CD4-positive, alpha-beta T cell treated with Interleukin-21 for 1 hour (primary cell): ENCODE data around the gene AARS2.
"Not testable (repeated sequence)": the region's sequence is repeated elsewhere in the genome, so short reads cannot be mapped to it uniquely, and the experiment has no call there.

ENCODE experiments used
- DNase-seq: peaks from one replicate; pipeline ENCODE4 v3.0.0-alpha.2; 2020

AARS2 gene

GRCh38 chr6:44312901-44313788 lies at the start of gene AARS2:
TSS of gene AARS2 (minus strand) at chr6:44313347. CDS start at chr6:44313323, 24 bp downstream.
- DNase-seq, result peak; percentile 93

- DNase-seq, result no peak
Observed at GRCh38 chr6:44361947-44362346, 48.8 kb upstream of the AARS2 start.

GRCh38 chr6:44359973-44360372 lies 46.8 kb upstream of the AARS2 start:
- DNase-seq, result no peak

GRCh38 chr6:44356487-44356886 lies 43.3 kb upstream of the AARS2 start:
- no peak for DNase-seq

GRCh38 chr6:44355640-44356039 lies 42.5 kb upstream of the AARS2 start:
- no peak for DNase-seq

GRCh38 chr6:44353336-44353735 lies 40.2 kb upstream of the AARS2 start:
- no peak for DNase-seq

GRCh38 chr6:44352259-44352658 lies 39.1 kb upstream of the AARS2 start:
- no peak for DNase-seq

- not testable (repeated sequence) for DNase-seq
Observed at GRCh38 chr6:44350650-44350994, 37.5 kb upstream of the AARS2 start.

- no peak for DNase-seq
Observed at GRCh38 chr6:44349904-44350649, 36.9 kb upstream of the AARS2 start.

GRCh38 chr6:44346818-44347217 lies 33.7 kb upstream of the AARS2 start:
- not testable (repeated sequence) for DNase-seq

- no peak for DNase-seq
Observed at GRCh38 chr6:44342489-44342888, 29.3 kb upstream of the AARS2 start, which contains the start of gene SPATS1. TSS of gene SPATS1 (plus strand) at chr6:44342650. CDS start at chr6:44343096, 446 bp downstream.

GRCh38 chr6:44342052-44342451 lies 28.9 kb upstream of the AARS2 start:
- no peak for DNase-seq

- DNase-seq, result no peak
Observed at GRCh38 chr6:44341095-44341890, 28.1 kb upstream of the AARS2 start.

GRCh38 chr6:44339763-44340625 lies 26.8 kb upstream of the AARS2 start:
- no peak for DNase-seq

- no peak for DNase-seq
Observed at GRCh38 chr6:44339301-44339700, 26.2 kb upstream of the AARS2 start.

GRCh38 chr6:44338228-44339122 lies 25.3 kb upstream of the AARS2 start:
- peak; percentile 77 for DNase-seq

- no peak for DNase-seq
Observed at GRCh38 chr6:44335631-44336030, 22.5 kb upstream of the AARS2 start.

GRCh38 chr6:44333942-44334341 lies 20.8 kb upstream of the AARS2 start:
- DNase-seq, result no peak

GRCh38 chr6:44333273-44333919 lies 20.2 kb upstream of the AARS2 start:
- no peak for DNase-seq

- no peak for DNase-seq
Observed at GRCh38 chr6:44332585-44332984, 19.4 kb upstream of the AARS2 start.

GRCh38 chr6:44329858-44330257 lies 16.7 kb upstream of the AARS2 start:
- no peak for DNase-seq
